HG02763 (cell line): ENCODE measurements around the gene RNF125.

Source experiments
- ATAC-seq: cut with Tn5 transposase; IDR thresholded peaks from one replicate; pipeline ENCODE4 v1.9.1; 2021; ENCODE audit warnings: mild to moderate bottlenecking, moderate library complexity; ENCODE audit not compliant: unreplicated experiment

RNF125 gene

DNA sequence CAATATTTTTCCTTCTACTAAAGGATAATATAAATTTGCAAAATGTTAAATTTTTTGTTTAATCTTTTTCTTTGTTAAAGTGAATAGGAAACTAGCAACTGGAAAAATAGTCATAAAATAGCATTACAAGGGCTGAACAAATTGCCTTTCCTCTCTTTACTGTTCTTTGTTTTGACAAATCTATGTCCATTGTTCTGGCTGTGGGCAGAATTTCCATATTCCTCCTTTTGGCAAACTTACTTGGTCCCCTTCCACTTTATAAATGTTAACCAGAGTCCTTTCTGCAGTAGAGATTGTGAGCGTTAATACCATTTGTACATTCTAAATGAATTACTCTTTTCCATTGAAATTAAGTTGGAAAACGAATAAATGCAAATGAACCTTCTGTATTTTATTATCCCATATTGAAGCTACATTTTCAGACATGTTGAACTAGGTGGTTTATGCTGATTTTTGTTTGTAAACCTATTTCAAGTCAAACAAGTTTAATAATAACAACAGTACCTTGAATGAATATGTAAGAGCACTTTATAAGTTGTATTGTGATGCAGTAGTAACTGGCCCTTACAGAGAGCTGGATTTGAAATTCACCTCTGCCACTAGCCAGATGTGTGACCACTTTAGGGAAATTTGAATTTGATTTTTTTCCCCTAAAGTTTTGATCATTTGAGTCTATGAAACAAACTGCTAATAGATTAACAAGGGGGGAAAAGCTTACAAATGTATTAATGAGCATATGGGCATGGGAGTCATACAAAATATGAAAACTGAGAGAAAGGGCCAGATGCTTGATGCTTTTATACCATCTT lies 3.3 kb downstream of the RNF125 start:
- no peak for ATAC-seq

DNA sequence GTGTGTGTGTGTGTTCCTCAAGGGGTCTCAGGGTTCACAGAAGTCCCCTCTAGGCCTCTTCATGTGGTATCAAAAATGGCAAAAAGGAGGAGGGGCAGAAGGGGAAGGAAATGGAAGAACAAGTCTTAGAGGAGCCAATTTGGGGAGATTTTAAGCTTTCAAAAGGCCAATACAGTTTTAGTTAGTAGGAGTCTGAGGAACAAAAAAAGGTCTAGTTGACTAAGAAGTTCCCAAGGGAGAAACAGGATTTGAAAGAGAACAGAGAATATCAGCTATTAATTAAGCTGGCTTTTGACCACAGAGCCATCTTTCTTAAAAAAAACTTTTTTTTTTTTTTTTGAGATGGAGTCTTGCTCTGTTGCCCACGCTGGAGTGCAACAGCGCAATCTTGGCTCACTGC lies 7.1 kb downstream of the RNF125 start:
- no peak for ATAC-seq

DNA sequence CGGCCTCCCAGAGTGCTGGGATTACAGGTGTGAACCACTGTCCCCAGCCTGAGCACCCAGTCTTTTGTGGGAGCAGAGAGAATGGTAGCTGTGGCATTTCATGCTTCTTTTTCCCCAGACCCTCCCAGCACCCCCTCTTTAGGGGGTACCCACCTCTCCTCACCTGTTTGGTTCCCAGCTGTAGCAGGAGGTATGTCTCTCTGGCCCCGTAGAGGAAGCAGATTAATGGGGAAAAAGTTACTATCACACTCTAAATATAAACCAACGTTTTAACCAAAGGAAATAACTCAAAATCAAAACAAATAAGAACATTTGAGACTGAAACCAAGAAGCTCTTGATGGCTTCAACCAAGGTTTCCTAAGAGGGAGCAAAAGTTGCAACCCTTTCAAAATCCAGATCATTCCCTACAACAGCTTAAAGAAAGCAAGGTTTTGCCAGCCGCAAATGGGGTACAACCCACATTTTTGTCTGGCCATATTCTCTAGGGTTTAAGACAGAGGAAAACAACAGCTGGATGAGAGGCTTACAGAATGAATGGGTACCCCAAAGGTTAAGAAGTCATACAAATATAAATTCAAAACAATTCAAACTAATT lies 8.0 kb downstream of the RNF125 start:
- ATAC-seq: no peak

DNA sequence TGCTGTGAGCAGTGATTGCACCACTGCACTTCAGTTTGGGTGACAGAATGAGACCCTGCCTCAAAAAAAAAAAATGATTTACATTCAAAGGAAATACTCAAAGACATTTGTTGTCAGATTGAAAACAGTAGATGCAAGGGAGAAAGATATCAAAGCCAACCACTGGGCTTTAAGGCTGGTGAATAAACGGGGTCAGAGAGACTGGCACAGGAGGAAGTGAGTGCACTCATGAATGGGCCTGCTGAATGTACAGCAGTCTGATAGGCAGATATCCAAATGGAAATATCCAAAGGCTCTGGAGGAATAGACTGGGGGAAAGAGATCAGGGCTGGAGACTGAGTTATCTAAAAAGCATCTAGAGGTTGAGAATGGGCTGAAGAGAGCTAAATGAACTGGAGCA lies 10.9 kb downstream of the RNF125 start:
- ATAC-seq: no peak

DNA sequence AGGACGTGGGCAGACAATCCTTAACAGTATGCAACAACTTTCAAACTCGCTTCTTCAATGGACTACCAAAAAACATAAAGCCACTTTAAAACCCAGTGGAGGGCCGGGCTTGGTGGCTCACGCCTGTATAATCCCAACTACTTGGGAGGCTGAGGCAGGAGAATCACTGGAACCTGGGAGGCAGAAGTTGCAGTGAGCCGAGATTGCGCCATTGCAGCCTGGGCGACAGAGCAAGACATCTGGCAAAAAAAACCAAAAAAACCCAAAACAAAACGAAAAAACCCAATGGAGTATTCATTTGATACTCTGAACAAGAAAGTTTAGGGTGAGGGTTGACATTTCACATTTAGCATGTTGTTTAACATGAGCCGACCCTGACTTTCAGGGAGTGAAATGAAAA lies 14.0 kb downstream of the RNF125 start:
- ATAC-seq: no peak

DNA sequence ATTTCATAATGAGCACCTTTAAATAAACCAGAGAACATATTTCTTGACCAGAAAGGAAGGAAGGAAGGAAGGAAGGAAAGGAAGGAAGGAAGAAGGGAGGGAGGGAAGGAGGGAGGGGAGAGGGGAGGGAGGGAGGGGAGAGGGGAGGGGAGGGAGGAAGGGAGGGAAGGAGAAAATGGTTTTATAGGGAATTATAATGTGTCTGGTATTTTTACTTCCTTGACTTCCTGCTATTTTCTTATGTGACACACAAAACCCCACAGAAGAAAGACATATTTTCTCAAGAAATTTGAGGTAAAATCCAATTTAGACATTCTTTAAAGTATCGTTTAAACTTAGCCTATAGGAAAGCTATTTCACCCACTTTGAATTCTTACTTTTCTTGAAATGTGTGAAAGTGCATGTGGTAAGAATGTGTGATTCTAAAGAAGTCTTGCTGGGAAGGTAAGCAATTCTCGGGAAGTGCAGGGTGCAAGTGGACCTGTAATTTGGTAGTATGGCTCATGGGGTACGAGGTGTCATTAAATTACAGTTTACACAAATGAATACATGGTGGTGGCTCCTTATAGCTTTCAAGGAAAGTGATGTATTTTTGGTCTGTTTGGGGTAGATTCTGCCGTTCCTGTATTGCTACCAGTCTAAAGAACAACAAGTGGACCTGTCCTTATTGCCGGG lies 18.0 kb downstream of the RNF125 start:
- no peak for ATAC-seq

DNA sequence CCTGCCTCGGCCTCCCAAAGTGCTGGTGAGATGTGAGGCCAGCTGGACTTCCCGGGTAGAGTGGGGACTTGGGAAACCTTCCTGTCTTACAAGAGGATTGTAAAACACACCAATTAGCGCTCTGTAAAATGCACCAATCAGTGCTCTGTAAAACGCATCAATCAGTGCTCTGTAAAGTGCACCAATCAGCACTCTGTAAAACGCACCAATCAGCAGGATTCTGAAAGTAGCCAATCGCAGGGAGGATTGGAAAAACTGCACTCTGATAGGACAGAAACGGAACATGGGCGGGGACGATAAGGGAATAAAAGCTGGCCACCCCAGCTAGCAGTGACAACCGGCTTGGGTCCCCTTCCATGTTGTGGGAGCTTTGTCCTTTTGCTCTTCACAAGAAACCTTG lies 19.0 kb downstream of the RNF125 start:
- ATAC-seq: no peak

DNA sequence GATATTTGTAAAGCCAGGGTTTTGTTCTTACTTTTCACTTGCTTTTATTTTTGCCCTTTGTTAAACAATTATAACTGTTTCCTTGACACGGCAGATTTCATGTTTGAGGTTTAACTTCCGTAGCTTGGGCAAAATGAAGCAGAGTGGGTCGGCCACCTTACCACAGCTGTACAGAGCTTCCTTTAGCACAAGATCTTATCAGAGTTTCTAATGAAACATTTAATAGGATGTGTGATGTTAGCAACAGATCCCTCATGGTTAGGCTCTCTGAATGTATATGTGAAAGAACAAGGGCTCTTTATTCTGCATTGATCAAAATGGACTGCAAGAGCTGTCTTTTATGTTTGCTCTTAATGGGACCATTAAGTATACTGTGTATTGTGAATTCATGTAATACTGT lies 22.3 kb downstream of the RNF125 start:
- peak; percentile 60 for ATAC-seq

DNA sequence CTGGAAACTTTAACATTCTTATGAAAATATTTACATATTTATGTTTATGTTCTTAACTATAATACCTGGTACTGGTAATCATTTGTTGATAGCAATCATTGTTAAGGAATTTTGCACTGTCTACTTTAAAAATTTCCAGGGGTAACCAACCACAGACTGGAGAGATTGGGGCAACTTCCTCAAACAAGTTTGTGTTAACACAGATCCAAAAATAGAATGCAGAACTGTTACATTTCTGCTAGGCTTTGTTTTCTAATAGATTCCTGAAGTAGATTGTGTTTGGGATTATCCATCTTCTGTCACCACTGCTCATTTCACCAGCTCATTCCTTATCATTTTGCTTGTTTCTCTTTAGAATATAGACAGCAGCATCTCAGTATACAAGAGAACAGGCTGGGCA lies 23.7 kb downstream of the RNF125 start:
- no peak for ATAC-seq

DNA sequence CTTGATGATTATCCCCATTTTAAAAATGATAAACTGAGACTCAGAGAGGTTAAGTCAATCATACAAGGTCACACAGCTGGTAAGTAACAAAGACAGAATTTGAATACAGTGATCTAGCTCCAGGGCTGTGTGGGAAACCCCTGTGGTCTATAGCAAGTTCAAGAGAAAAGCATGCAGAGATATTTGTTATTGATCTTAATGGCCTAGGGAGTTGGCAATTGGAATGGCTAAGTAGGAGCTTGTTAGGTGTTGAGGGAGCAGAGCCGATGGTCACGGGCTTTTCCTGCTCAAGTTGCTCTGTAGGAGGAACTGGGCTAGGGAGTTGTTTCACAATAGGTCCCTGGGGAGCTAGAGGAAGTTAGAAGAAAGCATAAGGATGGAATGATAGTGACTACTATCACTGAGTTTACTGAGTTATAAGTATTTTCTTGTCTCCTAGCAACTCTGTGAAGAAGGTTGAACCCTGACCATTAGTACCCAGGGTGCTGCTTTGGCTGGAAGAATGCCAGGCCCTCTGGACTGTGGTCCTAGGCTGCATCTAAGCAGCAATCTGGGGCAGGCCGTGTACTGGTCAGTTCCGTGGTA lies 30.0 kb downstream of the RNF125 start:
- peak; percentile 57 for ATAC-seq

DNA sequence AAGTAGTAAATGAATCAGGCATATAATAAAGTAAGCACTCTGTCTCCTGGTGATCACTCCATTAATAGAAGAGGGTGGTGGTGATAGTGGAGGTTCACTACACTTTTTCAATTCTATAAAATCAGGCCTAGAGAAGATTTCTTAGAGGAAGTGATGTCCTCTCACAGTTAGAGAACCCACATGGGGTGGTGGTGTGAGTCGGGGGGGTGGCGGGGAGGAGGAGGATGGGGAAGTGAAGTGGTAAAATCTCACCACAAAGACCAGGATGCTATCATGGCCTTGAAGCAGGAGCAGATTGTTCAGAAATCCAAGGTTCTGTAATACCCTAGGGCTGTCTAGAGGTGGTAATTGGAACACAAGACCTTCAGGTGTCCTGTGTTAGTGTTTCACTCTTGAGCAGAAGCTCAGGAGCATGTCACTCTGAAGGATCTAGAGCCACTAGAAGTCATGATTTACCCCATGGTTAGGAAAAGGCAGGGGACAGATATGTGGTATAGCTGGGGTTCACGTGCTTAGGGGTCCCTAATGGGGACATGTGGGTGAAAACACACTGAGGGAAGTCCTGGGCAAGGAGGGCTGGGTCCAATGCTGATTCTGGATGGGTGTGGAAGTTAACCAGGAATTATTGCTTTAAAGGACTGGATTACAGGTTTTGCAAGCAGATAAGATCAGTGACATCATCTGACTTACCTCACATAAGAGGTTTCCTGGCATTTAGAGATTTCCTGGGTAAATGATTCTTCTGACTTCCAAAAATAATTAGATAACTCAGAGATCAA lies 31.0 kb downstream of the RNF125 start:
- ATAC-seq: no peak

DNA sequence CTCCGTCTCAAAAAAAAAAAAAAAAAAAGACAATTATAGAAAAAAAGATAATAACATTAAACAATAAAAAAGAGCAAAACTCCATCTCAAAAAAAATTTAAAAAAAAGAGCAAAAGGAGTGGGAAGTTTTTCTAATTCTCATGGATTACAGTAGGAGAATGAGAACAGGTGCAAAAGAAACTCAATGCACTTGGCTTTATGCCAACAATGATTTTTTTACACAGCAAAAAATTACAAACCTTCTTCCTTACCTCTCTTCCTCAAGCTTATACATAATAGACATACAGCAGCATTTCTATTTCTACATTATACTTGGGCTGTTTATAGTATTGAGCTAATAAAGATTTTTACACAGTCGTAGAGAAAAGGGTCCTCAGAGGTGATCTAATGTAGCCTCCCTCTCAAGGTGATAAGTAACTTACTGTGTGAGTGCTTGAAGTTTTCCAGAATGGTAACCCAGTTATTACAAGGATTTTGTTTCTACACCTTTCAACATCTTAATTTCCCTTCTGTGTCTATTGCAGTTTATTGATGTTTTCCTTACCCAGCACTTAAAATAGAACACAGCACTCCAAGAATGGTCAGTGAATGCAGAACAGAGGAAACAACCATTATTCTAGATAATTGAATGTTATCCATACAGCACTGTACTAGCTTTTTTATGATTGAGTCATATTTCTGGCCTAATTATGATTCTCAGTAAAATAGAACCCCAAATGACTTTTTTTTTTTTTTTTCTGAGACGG lies 38.2 kb downstream of the RNF125 start:
- no peak for ATAC-seq

DNA sequence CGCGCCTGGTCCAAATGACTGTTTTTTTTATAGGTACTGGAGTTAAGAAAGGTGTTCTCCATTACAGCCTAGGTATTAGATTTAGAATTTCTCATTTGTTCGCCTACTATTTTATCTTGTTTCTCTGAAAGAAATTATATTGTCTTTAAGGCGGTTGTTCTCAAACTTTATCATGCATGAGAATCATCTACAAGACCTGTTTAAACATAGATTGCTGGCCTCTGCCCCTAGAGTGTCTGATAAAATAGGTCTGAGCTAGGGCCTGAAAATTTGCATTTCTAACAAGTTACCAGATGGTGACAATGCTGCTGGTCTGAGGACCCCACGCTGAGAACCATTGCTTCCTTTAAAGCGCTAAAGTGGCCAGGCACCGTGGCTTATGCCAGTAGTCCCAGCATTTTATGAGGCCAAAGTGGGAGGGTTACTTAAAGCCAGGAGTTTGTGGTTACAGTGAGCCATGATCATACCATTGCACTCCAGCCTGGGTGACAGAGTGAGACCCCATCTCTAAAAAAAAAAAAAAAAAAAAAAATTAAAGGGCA lies 39.1 kb downstream of the RNF125 start:
- no peak for ATAC-seq

DNA sequence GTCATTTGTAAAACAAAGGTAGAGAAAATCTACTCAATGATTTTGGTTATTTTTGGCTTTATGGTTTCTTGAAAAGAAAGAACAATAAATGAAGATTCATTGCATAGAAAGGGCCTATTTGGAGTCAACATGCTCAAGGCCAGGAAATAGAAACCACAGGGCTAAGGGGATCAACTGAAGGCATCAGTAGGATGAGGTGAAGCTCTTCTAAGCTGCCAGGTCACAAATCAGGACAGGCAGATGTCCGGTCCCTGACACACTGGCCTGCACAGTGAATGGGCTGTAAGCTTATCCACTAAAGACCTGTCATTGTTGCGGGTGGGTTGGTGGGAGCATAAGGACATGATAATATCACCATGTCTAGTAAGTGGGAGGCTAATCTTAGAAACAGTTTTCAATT lies 41.4 kb downstream of the RNF125 start:
- no peak for ATAC-seq

DNA sequence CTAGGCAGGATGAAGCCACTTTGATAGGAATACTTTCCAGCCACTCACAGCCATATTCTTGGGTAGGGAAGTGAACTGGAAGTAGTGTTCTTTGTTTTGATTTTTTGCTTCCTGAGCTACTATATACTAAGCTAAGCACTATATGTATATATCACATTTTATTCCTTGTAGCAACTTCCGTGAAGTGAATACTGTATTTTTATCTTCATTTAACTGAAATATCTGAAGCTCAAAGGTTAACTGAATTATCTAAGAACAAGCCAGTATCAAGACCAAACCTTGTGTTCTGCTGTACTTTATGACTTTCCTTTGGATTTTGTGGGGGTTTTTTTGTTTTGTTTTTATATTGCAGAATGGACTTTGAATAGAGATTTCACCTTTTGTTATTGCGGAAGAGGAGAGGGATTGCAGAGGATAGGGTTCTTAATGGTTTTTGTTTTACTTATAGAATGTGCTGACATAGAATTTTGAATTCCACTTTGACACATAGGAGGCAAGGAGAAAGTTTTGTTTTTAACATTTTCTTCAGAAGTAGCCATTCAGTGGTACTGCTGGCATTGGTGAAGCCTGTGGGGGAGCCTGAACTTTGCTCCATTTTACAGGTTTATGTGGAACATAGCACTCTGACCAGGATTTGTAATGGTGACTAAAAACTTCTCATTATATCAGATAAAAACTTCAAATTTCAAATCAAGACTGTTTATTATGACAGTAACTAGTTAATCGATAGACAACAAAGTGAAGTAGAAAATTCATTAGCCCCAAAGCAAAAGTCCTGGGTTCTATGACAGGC lies 48.9 kb downstream of the RNF125 start:
- ATAC-seq: no peak

DNA sequence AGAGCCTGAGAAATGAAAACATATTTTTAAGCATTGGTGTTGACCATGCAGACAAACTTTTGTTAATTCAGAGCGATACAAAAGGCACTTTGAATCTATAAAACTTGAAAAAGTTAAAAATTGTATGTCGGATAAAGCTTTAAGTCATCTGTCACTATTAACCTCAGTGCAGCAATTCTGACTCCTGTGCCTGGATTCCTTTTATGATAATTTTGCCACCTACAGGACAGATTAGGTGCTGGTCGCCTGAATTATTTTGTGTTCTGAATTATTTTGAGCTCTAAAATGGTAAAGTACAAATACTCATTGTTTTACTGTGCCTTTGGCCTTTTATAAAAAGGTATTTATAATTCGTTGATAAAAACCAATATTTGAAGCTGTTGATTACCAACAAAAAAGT lies 53.7 kb downstream of the RNF125 start:
- ATAC-seq: no peak

DNA sequence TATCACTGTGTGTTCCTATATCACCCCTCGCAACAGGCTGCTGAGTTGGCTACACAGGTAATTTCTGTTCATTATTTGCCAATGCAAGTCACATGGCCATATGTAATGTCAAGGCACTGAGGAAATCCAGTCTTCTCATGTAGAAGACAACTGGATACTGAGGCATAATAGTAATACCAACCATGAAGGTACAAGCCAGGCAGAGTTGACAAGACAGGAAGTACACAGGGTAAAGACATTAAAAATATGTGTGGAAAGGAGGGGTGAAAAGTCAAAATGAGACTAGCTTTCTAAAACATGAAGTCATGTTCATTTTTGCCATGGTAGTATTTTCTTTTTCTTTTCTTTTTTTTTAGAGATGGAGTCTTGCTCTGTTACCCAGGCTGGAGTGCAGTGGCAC lies 55.6 kb downstream of the RNF125 start:
- ATAC-seq: no peak

DNA sequence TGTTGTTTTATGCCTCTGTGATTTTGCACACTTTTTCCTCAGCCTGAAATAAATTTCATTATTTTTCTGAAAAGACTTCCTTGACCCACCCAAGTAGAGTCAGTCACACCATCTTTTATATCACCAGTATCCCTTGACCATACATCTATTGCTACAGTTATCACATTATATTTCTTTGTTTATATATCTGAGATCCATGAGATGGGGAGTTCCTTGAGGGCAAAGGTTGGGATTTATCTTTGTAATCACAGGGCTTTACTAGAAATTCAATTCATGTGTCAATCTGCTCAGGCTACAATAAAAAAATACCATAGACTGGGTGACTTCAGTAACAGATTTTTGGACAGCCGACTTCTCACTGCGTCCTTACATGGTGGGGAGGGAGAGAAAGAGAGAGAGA lies 60.2 kb downstream of the RNF125 start:
- no peak for ATAC-seq

DNA sequence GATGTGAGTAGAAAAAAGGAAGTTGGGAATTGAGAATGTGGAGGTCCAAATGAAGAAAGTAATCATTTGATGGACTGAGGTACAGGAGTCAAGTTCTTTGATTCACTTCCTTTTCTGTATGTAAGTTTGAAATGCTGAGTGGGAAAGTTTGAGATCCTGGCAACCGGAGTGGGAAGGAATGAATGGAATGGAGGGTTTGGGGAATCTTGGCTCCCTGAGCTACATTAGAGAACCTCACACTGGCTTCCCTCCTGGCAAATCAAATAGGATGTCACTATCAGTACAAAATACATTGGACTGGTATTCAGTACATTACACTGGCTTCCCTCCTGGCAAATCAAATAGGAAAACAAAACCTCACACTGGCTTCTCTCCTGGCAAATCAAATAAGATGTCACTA lies 63.3 kb downstream of the RNF125 start:
- no peak for ATAC-seq
